DND-41 (cell line): ENCODE results near the gene PDE4D.

Experiments
- ATAC-seq: fragments of 200-7000 bp; cut with Tn5 transposase; 3 replicates; pipeline ENCODE4 v1.9.1; 2021; ENCODE audit warnings: low read depth; ENCODE audit not compliant: insufficient read depth
- DNase-seq: peaks from one replicate; pipeline ENCODE4 v3.0.0-alpha.2; 2020
- H2AFZ ChIP-seq: 2 replicates; pipeline ENCODE4 v1.6.0; 2012; ENCODE audit warnings: low read depth, low read length
- H3K27ac ChIP-seq: 2 replicates; pipeline ENCODE4 v1.5.1; 2012; ENCODE audit warnings: low read length, inconsistent platforms
- H3K27me3 ChIP-seq: fragments of 200-600 bp; sonication (generic); 2 replicates; pipeline ENCODE4 v1.6.0; 2012; ENCODE audit warnings: low read length, mild to moderate bottlenecking, inconsistent platforms; ENCODE audit not compliant: insufficient read depth, poor library complexity
- H3K36me3 ChIP-seq: 2 replicates; pipeline ENCODE4 v1.5.1; 2012; ENCODE audit warnings: low read length, inconsistent platforms; ENCODE audit not compliant: insufficient read depth
- H3K4me1 ChIP-seq: 2 replicates; pipeline ENCODE4 v1.5.1; 2012; ENCODE audit warnings: mild to moderate bottlenecking, low read length; ENCODE audit not compliant: insufficient read depth
- H3K4me2 ChIP-seq: 2 replicates; pipeline ENCODE4 v1.6.0; 2012; ENCODE audit warnings: mild to moderate bottlenecking, moderate library complexity, low read length, inconsistent platforms; ENCODE audit not compliant: insufficient read depth
- H3K4me3 ChIP-seq, 2 experiments: fragments of 200-600 bp in 1 of 2; shearing (Covaris generic) in 1 of 2; 2 replicates each; pipeline ENCODE4 v1.5.1; 2012 to 2016; ENCODE audit warnings: inconsistent platforms in 2 of 2, low read length in 2 of 2, mild to moderate bottlenecking in 2 of 2, low read depth in 1 of 2, moderate library complexity in 1 of 2
- H3K79me2 ChIP-seq: 2 replicates; pipeline ENCODE4 v1.6.0; 2012; ENCODE audit warnings: low read length, inconsistent platforms; ENCODE audit not compliant: insufficient read depth
- H3K9ac ChIP-seq: 2 replicates; pipeline ENCODE4 v1.6.0; 2012; ENCODE audit warnings: low read depth, mild to moderate bottlenecking, inconsistent platforms, low read length, moderate library complexity
- H3K9me3 ChIP-seq: 2 replicates; pipeline ENCODE4 v1.5.1; 2012; ENCODE audit warnings: low read length, moderate library complexity, mild to moderate bottlenecking, inconsistent platforms; ENCODE audit not compliant: insufficient read depth, severe bottlenecking
- H4K20me1 ChIP-seq: 2 replicates; pipeline ENCODE4 v1.6.0; 2012; ENCODE audit warnings: low read length; ENCODE audit not compliant: insufficient read depth
- CTCF ChIP-seq: IDR thresholded peaks from 2 replicates; pipeline ENCODE4 v1.5.1; 2012; ENCODE audit warnings: borderline replicate concordance, low read length, moderate library complexity, mild to moderate bottlenecking; ENCODE audit not compliant: poor library complexity, severe bottlenecking; ENCODE audit errors: extremely low read depth
- EZH2 ChIP-seq: IDR thresholded peaks from 3 replicates; pipeline ENCODE4 v1.6.1; 2012; ENCODE audit warnings: borderline replicate concordance, low read depth, mild to moderate bottlenecking, moderate library complexity, low read length, inconsistent platforms; ENCODE audit not compliant: severe bottlenecking

Gene PDE4D

GRCh38 chr5:59893429-59894227 lies at the start of gene PDE4D:
Gene PDE4D (minus strand): TSS chr5:59893726.
- ATAC-seq: no peak

GRCh38 chr5:59937633-59938032 lies 44.1 kb upstream of the PDE4D start:
- no peak overlapping the region for H2AFZ ChIP-seq
- DNase-seq (no peak), ATAC-seq (no peak)
- H3K27me3 ChIP-seq: no peaks in the 10 kb centered on the region
- H3K9me3 ChIP-seq: no peaks in the 10 kb centered on the region
- no peaks in the 10 kb centered on the region for H3K36me3 ChIP-seq
- no peak overlapping the region for H3K9ac ChIP-seq
- no peaks in the 10 kb centered on the region for H3K79me2 ChIP-seq
- no peaks in the 10 kb centered on the region for H3K4me1 ChIP-seq
- TF ChIP-seq CTCF: no peak
- TF ChIP-seq EZH2: no peak
- no peaks in the 10 kb centered on the region for H4K20me1 ChIP-seq
- no peak overlapping the region for H3K4me2 ChIP-seq
- no peak overlapping the region for H3K27ac ChIP-seq
- no peak overlapping the region for H3K4me3 ChIP-seq

More at GRCh38 chr5:59893429-59894227, at the start of gene PDE4D:
- no peak for DNase-seq
- no peak within 1 kb of the TSS for H3K4me3 ChIP-seq
- no peaks in the 10 kb centered on the region for H3K79me2 ChIP-seq
- no peak within 1 kb of the TSS for H3K9ac ChIP-seq
- H3K4me1 ChIP-seq: no peaks in the 10 kb centered on the region
- H3K27me3 ChIP-seq: no peaks in the 10 kb centered on the region
- TF ChIP-seq EZH2 (no peak), CTCF (no peak)
- H3K27ac ChIP-seq: no peak within 1 kb of the TSS
- no peaks in the 10 kb centered on the region for H4K20me1 ChIP-seq
- H2AFZ ChIP-seq: no peak within 1 kb of the TSS
- H3K36me3 ChIP-seq: no peaks in the 10 kb centered on the region
- H3K9me3 ChIP-seq: no peaks in the 10 kb centered on the region
- no peak within 1 kb of the TSS for H3K4me2 ChIP-seq

- DNase-seq (no peak), ATAC-seq (no peak)
- Histone ChIP-seq H4K20me1 (no peaks in the 10 kb centered on the region), H3K36me3 (no peaks in the 10 kb centered on the region), H3K4me2 (no peak overlapping the region), H3K9me3 (no peaks in the 10 kb centered on the region), H3K4me3 (no peak overlapping the region), H3K27me3 (no peaks in the 10 kb centered on the region), H3K79me2 (no peaks in the 10 kb centered on the region), H2AFZ (no peak overlapping the region), H3K4me1 (no peaks in the 10 kb centered on the region), H3K9ac (no peak overlapping the region), H3K27ac (no peak overlapping the region)
- TF ChIP-seq EZH2 (no peak), CTCF (no peak)
Observed at GRCh38 chr5:59923465-59923864, 29.9 kb upstream of the PDE4D start.
